Panc1 (cell line): ENCODE measurements around the gene CNTROB. TPM values are rescaled to one million over a fixed set of nuclear protein-coding genes. Genes with fewer than 3 reads are reported as not detected.
"Not testable (repeated sequence)": the region's sequence is repeated elsewhere in the genome, so short reads cannot be mapped to it uniquely, and the experiment has no call there.

ENCODE experiments used
- ATAC-seq: fragments of 200-7000 bp; cut with Tn5 transposase; 2 replicates; pipeline ENCODE4 v1.9.1; 2020; ENCODE audit warnings: mild to moderate bottlenecking, moderate library complexity
- BruUV-seq: library from RNA; stranded (reverse); fragments of 400-500 nt; replicated peaks from 2 replicates; lab custom pipeline; 2021; lab: Mats Ljungman, UMichigan
- CTCF ChIA-PET: fragments of 300-600 bp; sonication (Branson Sonifier 250); formaldehyde crosslinking; loops from one replicate; lab custom pipeline; 2022; ENCODE audit warnings: antibody characterized with exemption; lab: Charles Lee
- POLR2A ChIA-PET: fragments of 300-600 bp; sonication (Branson Sonifier 250); formaldehyde crosslinking; loops from one replicate; lab custom pipeline; 2022; ENCODE audit warnings: antibody characterized with exemption; lab: Charles Lee
- DNase-seq: peaks from one replicate; pipeline ENCODE4 v3.0.0-alpha.2; 2010; ENCODE audit warnings: low read depth, low spot score
- H3K27ac ChIP-seq: 2 replicates; pipeline ENCODE4 v1.5.1; 2011; ENCODE audit warnings: mild to moderate bottlenecking, low read length, inconsistent platforms
- H3K27me3 ChIP-seq: fragments of 200-500 bp; sonication (Bioruptor generic); 2 replicates; pipeline ENCODE4 v1.6.0; 2014; ENCODE audit warnings: low read length, inconsistent platforms; ENCODE audit not compliant: control insufficient read depth, insufficient read depth
- H3K36me3 ChIP-seq: fragments of 200-500 bp; sonication (Bioruptor generic); 2 replicates; pipeline ENCODE4 v1.5.1; 2014; ENCODE audit warnings: inconsistent platforms, mild to moderate bottlenecking, low read length, moderate library complexity; ENCODE audit not compliant: control insufficient read depth, insufficient read depth
- H3K4me1 ChIP-seq: 2 replicates; pipeline ENCODE4 v1.5.1; 2011; ENCODE audit warnings: inconsistent platforms, mild to moderate bottlenecking, low read length, moderate library complexity; ENCODE audit not compliant: control insufficient read depth, insufficient read depth
- H3K4me3 ChIP-seq, 2 experiments: 2 replicates each; pipeline ENCODE4 v1.5.1; 2011 to 2012; ENCODE audit warnings: low read depth in 2 of 2, low read length in 2 of 2, mild to moderate bottlenecking in 2 of 2, inconsistent platforms in 1 of 2, moderate library complexity in 1 of 2
- H3K9me3 ChIP-seq: fragments of 200-500 bp; sonication (Bioruptor generic); 2 replicates; pipeline ENCODE4 v1.5.1; 2014; ENCODE audit warnings: low read depth, mild to moderate bottlenecking, inconsistent platforms, low read length, moderate library complexity; ENCODE audit not compliant: control insufficient read depth, insufficient read depth
- POLR2AphosphoS5 ChIP-seq: IDR thresholded peaks from 2 replicates; pipeline ENCODE4 v1.6.1; 2012; ENCODE audit warnings: mild to moderate bottlenecking, low read depth, low read length, moderate library complexity
- SIN3A ChIP-seq: IDR thresholded peaks from 2 replicates; pipeline ENCODE4 v1.6.1; 2012; ENCODE audit warnings: low read depth, mild to moderate bottlenecking, low read length, moderate library complexity, borderline replicate concordance; ENCODE audit not compliant: insufficient read depth
- TCF7L2 ChIP-seq: IDR thresholded peaks from 2 replicates; pipeline ENCODE4 v1.6.1; 2011; ENCODE audit warnings: mild to moderate bottlenecking, low read depth, low read length, inconsistent platforms
- in situ Hi-C: cut with HindIII; loops from 2 replicates; pipeline ENCODE4 v1.10.0; 2016; ENCODE audit warnings: low sequenced_read_pairs, low pct_unique_long_range_greater_than_20kb
- intact Hi-C: fragments of 100-400 bp; cut with micrococcal nuclease; formaldehyde crosslinking; loops from one replicate; pipeline ENCODE4 v1.10.0; 2022; ENCODE audit not compliant: unreplicated experiment
- total RNA-seq: library from RNA; stranded (reverse); gene quantifications from one replicate; pipeline ENCODE4 v1.2.1, GENCODE V29; 2021; ENCODE audit not compliant: unreplicated experiment
- TF ChIP-seq, protein P1 (sequence below): fragments of 450-650 bp; IDR thresholded peaks from 2 replicates; pipeline ENCODE4 v1.5.1; 2017; ENCODE audit warnings: mild to moderate bottlenecking
- TF ChIP-seq, protein P2 (sequence below), 2 experiments: IDR thresholded peaks; 2 replicates each; pipeline ENCODE4 v1.6.1; 2011 to 2012; ENCODE audit warnings: low read depth in 2 of 2, control low read depth in 1 of 2, low read length in 1 of 2, mild to moderate bottlenecking in 1 of 2, moderate library complexity in 1 of 2; ENCODE audit not compliant: insufficient read depth in 1 of 2

The CNTROB gene
- total RNA-seq, 1 experiment from 2014 or later: 60.5 TPM

DNA sequence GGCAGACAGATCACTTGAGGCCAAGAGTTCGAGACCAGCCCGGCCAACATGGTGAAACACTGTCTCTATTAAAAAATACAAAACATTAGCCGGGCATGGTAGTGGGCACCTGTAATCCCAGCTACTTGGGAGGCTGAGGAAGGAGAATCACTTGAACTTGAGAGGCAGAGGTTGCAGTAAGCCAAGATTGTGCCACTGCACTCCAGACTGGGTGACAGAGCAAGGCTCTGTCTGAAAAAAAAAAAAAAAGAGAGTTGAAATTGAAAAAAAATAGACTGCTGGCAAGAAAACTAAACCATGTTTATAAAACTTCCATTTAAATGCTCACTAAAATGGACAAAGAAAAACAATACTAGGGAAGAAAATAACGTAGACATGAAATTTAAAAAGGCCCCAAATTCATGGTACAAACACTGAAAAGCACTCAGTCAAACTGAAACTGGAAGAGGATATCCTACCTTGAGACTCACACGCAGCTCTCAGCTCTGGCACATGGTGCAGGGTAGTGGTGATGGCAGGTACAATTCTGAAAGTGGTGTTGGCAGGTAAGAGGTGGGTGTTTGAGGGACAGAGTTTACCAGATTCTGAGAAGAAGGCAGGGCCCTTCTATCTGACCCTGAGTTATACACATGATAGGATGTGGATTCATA is 19.3 kb downstream of the CNTROB start:
- BruUV-seq: no TSS peak
- POLR2A ChIA-PET: no interaction called here

DNA sequence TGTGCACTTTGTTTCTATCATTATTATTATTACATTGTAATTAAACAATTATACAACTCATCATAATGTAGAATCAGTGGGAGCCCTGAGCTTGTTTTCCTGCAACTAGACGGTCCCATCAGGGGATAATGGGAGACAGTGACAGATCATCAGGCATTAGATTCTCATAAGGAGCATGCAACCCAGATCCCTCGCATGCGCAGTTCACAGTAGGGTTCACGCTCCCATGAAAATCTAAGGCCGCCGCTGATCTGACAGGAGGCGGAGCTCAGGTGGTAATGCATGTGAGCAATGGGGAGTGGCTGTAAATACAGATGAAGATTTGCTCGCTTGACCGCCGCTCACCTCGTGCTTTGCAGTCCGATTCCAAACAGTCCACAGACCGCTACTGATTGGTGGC is 21.3 kb downstream of the CNTROB start:
- BruUV-seq, H3K27ac ChIP-seq, H3K4me3 ChIP-seq, DNase-seq, CTCF ChIA-PET, H3K9me3 ChIP-seq, ATAC-seq, in situ Hi-C loops, H3K4me1 ChIP-seq, POLR2A ChIA-PET, H3K36me3 ChIP-seq, H3K27me3 ChIP-seq, intact Hi-C loops: not testable (repeated sequence)

More for the DNA sequence above, 19.3 kb downstream of the CNTROB start:
- CTCF ChIA-PET: no interaction called here
- H3K36me3 ChIP-seq: peaks cover 8% of the 10 kb centered on the region
- no peak overlapping the region for H3K27ac ChIP-seq
- no peak for DNase-seq
- no peaks in the 10 kb centered on the region for H3K27me3 ChIP-seq
- no peaks in the 10 kb centered on the region for H3K4me1 ChIP-seq
- H3K4me3 ChIP-seq: no peak overlapping the region
- intact Hi-C loops (no loop called here), in situ Hi-C loops (no loop called here)
- no peak for ATAC-seq
- TF ChIP-seq, protein P1, sequence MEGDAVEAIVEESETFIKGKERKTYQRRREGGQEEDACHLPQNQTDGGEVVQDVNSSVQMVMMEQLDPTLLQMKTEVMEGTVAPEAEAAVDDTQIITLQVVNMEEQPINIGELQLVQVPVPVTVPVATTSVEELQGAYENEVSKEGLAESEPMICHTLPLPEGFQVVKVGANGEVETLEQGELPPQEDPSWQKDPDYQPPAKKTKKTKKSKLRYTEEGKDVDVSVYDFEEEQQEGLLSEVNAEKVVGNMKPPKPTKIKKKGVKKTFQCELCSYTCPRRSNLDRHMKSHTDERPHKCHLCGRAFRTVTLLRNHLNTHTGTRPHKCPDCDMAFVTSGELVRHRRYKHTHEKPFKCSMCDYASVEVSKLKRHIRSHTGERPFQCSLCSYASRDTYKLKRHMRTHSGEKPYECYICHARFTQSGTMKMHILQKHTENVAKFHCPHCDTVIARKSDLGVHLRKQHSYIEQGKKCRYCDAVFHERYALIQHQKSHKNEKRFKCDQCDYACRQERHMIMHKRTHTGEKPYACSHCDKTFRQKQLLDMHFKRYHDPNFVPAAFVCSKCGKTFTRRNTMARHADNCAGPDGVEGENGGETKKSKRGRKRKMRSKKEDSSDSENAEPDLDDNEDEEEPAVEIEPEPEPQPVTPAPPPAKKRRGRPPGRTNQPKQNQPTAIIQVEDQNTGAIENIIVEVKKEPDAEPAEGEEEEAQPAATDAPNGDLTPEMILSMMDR: no peak
- no peak for TF ChIP-seq TCF7L2
- TF ChIP-seq, protein P2, sequence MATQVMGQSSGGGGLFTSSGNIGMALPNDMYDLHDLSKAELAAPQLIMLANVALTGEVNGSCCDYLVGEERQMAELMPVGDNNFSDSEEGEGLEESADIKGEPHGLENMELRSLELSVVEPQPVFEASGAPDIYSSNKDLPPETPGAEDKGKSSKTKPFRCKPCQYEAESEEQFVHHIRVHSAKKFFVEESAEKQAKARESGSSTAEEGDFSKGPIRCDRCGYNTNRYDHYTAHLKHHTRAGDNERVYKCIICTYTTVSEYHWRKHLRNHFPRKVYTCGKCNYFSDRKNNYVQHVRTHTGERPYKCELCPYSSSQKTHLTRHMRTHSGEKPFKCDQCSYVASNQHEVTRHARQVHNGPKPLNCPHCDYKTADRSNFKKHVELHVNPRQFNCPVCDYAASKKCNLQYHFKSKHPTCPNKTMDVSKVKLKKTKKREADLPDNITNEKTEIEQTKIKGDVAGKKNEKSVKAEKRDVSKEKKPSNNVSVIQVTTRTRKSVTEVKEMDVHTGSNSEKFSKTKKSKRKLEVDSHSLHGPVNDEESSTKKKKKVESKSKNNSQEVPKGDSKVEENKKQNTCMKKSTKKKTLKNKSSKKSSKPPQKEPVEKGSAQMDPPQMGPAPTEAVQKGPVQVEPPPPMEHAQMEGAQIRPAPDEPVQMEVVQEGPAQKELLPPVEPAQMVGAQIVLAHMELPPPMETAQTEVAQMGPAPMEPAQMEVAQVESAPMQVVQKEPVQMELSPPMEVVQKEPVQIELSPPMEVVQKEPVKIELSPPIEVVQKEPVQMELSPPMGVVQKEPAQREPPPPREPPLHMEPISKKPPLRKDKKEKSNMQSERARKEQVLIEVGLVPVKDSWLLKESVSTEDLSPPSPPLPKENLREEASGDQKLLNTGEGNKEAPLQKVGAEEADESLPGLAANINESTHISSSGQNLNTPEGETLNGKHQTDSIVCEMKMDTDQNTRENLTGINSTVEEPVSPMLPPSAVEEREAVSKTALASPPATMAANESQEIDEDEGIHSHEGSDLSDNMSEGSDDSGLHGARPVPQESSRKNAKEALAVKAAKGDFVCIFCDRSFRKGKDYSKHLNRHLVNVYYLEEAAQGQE (IDR thresholded peaks at IDR 0.05; ENCODE audit: insufficient read depth in 1 of 2, low read depth in 2 of 2, low read length in 1 of 2): no peak
- TF ChIP-seq POLR2AphosphoS5: no peak
- no peak for TF ChIP-seq SIN3A
- no peaks in the 10 kb centered on the region for H3K9me3 ChIP-seq

DNA sequence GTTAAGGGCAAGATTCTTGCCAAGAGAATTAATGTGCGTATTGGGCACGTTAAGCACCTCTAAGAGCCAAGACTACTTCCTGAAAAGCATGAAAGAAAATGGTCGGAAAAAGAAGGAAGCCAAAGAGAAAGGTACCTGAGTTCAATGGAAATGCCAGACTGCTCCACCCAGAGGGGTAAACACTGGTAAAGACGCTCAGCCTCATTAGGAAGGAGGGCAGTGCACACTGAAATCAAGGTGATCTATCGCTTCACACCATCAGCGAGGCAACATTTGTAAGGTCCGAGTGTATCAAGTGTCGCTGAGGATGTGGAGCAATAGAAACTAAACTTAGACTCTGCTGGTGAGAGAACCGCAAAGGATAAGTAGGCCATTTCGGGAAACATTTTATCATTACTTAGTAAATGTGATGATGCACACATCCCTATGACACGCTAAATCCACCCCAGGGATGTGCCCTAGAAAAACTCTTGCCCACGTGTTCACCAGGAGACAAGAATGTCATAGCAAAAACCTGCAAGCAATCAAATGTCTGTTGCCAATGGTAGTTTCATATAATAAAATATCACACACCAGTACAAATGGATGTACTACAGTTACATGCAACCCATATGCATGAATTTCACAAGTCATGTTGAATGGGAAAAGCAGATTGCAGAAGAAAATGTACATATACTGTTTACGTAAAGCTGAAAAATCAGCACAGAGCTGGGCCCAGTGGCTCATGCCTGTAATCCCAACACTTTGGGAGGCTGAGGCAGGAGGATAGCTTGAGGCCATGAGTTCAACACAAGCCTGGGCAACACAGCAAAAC is 23.6 kb downstream of the CNTROB start:
- CTCF ChIA-PET: no interaction called here
- no TSS peak for BruUV-seq
- H3K36me3 ChIP-seq: no peaks in the 10 kb centered on the region
- no peak overlapping the region for H3K27ac ChIP-seq
- H3K9me3 ChIP-seq: no peaks in the 10 kb centered on the region
- no peak overlapping the region for H3K4me3 ChIP-seq
- H3K27me3 ChIP-seq: no peaks in the 10 kb centered on the region
- TF ChIP-seq POLR2AphosphoS5 (no peak), SIN3A (no peak), TCF7L2 (no peak)
- TF ChIP-seq, protein P1: no peak
- TF ChIP-seq, protein P2 (IDR thresholded peaks at IDR 0.05; ENCODE audit: insufficient read depth in 1 of 2, low read depth in 2 of 2, low read length in 1 of 2): no peak
- in situ Hi-C loops (no loop called here), intact Hi-C loops (no loop called here)
- no peaks in the 10 kb centered on the region for H3K4me1 ChIP-seq
- no peak for DNase-seq
- ATAC-seq: no peak
- POLR2A ChIA-PET: no interaction called here
